Hippocampal formation (tissue), 2 donors: ENCODE data around the gene ORM2.

ENCODE experiments used
- DNase-seq, 2 donors: peaks; one replicate each; lab custom pipeline; 2025; lab: John Stamatoyannopoulos, UW

The ORM2 gene

DNA sequence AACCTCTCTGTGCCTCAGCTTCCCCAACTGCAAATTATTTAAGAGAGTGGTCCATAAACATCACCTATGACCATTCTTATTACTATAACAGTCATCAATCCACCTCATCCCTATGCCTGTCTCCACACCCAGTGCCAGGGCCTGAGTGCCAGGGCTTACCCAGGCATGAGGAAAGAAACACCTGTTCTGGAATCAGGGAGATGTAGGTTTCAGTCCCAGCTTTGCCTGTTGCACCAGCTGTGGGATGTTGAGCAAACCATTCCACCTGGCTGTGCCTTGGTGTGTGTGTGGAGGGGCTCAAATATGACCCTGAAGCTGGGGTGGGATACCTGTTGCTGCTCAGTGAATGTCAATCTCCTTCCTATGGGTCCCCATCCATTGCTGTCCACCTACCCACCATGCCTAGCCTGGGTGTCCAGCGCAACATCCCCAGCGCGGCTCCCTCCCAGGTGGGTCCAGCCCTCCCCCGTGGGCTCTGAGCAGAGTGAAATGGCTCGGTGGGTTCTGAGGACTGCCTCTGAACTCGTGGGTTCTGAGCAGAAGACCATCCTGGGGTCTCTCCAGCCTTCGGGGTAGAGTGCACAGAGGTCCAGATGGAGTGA lies 41.8 kb downstream of the ORM2 start:
- no peak for DNase-seq

DNA sequence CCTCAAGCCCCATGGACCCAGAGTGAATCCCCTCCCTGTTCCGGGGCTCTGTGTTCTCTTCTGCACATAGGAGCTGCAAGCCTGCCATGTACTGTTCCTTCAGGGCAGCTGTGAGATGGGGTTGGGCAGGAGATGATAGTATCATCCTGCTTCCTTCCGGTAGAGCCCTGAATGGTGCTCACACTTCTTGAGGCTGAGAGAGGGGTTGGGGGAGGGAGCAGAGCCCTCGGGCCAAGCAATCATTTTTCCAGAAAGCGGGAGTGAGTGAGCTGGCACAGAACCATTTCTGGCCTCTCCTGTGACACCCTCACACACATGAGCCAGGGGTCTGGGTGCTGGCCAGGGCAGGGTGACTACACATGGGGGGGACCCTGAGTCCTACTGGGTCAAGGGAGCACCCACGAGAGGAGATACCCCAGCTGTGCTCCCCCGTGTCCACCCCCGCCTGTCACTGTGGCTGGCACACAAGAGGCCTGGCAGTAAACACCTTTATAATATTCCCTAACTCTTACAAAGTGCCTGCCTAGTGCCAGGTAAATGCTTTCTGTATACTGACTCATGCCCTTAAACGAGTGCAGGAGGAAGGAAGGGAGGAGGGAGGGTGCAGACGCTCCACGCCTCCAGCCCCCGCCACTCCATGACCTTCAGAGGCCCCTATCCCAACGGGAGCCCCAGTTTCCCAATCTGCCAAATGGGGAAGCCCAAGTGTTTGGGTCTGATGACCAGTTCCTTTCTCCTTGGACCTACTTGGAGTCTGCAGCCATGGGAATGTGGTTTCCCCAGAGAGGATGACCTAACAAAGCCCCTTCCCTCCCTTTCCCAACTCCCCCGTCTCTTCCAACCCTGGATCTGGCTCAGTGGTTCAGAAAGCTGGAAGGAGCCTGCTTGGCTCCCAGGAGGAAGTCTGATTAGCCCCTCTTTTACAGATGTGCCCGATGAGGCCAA lies 42.6 kb downstream of the ORM2 start:
- peak in 1 of 2 donors; percentile 16 for DNase-seq

DNA sequence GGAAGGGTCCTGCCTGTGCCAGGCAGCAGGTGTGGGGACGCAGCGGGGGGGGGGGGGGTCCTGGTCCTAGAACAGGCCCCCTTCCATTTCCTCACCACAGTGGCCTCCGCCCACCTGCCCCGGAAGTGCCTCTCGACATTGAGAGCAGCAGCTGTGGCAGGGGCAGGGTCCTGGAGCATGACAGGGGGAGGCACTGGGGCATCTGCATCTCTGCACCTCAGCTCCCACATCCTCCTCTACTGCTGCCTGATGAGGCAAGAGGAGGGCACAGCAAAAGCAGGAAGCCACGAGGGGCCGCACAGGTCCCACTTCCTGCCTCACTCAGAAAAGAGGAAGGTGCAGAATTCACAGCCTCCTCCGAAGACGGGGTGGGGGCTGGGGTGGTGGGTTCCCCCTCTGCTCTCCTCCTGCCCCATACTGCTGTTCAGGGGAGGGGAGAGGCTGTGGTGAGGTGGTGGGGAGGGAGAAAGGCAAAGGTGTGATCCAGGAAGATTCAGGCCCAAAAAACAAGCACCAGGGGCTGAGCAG lies 43.3 kb downstream of the ORM2 start:
- peak in 1 of 2 donors; percentile 41 for DNase-seq

DNA sequence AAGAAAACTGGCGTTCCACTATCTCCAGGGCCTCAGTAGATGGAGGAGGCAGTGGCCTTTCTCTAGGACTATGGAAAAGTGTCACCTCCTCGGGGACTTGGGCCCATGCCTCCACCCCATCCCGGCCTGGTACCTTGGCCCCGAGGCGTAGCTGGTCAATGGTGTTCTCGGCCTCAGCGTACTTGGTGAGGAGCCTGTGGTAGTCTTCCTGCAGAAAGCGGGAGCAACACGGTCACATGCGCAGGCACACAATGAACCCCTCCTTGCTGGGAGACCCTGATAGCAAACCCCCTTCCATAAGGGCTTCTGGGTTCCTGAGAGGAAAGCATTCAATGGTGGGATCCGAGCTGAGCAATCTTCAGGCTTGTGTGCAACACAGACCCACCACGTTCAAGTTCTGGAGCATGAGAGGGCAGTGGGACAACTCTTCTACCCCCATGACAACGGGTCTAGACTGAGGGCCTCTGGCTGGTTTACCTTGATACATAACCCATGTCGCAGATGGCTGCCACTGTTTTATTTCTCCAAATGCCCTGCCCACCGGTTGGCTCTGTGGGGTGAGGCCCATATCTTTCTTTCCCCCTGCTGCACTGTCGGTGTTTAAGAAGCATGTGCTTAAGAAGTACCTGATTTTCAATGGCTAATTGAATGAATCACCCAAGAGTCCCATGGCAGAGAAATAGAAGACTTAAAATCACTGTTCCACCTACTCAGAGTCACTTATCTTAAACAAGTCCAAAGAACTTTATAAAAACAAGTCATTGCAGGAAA lies 44.5 kb downstream of the ORM2 start:
- DNase-seq, result no peak

DNA sequence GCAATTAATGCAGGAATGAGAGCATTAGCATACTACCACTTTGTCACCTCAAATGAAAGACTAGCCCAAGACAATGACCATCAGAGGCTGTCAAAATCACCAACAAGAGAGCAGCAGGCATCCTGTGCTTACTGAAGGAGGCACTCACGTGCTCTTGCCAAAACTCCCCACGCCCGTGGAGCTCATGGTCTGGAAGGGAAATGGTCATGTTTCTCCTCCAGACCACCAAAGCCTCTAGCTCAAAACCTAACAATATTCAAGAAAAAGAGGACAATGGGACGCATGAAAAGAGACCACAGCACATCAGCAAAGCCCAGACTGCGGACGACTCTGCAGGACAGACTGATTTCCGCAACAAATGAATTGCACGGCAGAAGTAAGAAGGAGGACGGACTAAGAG lies 45.3 kb downstream of the ORM2 start:
- no peak for DNase-seq

DNA sequence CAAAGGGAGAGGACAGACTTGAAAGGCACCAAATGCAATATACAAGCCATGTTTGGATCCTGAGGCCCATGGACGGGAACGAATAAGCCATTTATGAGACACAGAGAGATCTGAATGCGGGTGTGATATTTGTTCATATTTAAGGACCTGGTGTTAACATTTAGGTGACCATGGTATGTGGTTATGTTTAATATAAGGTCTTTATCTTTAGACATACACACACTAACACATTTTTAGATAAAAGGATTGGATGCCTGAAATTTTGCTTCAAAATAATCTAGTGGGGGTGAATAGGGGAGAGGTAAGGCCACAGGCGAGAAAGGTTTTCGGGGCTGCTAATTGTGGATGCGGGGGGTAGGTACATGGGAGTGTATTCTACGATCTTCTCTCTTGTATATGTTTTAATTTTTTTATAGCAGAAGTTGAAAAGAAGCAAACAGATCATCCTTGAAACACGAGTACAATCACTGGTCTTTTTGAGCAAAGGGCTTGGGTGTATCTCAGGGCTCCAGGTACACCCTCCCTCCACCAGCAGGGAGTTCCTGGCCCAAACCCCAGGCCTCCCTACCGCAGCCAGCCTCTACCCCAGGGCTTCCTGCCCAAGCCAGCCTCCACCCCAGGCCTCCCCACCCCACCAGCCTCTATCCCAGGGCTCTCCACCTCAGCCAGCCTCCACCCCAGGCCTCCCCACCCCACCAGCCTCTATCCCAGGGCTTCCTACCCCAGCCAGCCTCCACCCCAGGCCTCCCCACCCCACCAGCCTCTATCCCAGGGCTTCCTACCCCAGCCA lies 45.9 kb downstream of the ORM2 start:
- no peak for DNase-seq

DNA sequence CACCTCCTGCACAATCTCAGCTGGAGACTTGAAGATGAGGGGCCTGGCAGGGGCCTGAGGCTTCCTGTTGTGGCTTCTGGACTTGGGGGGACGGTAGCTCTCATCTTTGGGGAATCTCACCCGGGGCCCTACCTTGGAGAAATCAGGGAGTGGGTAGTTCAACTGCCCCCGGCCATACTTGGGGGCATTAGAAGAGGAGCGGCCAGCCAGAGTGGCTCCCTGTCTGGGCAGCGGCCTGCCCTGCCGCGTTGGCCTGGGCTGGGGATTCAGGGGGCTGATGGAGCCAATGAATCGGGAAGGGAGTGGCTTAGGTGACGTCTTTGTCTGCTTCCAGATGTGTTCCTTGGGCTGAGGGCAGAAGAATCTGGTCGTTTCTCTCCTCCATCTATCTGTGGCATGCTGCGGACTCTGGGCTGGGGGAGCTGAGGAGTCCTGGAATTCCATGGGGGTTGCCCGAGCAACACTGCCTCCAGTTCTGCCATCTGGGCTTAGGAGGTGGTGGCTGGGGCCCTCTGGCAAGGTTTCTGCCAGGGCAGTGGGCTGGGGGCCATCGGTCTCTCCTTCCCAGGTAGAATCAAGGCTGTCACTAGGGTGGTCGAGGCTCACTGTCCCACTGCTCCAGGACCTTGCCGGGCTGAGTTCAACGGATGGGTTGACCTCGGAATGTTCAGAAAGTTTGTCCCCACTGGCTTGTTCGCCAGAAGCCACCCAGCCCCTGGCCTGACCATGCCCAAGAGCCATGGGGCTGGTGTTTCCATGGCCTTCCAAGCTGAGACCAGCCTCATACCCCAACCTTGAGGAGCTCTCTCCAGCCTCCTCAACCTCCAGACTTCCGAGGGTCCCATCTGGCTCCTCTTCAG lies 47.1 kb downstream of the ORM2 start:
- no peak for DNase-seq

DNA sequence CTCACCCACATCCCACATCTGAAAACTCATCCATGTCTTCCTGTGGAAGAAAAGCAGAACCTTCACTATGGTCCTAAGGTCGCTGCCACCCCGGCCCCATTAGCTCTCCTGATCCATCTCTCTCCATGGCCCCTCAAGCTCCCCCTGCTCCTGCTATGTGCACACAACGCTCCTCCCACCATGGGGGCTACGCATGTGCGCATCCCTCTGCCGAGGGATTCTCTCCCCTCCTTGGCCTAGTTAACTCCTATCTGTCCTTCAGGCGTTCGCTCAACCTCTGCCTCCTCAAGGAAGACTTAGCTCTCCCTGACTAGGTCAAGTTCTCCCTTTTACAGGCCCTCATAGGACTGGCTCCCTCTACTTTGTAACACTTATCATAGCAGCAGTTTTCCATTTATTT lies 48.3 kb downstream of the ORM2 start:
- DNase-seq, result no peak

DNA sequence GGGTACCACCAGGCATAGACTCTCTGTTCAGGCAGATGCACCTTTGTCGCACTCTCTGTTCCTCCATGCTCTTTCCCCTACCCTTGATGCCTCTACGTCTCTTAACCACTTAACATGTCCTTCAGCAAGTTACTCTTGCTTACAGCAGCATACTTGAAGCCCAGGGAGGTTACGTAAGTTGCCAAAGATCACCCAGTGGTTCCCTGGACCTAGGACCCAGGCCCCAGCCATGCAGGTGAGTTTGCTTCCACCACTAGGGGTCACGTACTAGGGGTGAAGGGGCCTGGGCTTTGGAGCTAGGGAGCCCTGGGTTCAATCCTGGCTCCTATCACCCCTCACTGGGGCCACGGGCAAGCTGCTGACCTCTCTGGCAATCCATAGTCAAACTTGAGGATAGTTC lies 49.2 kb downstream of the ORM2 start:
- DNase-seq, result no peak
